MCF 10A (cell line): ENCODE data around the gene LUZP2. TPM values are rescaled to one million over a fixed set of nuclear protein-coding genes. Genes with fewer than 3 reads are reported as not detected.

Experiments used
- BruUV-seq: library from RNA; stranded (reverse); fragments of 400-500 nt; replicated peaks from 2 replicates; lab custom pipeline; 2021; lab: Mats Ljungman, UMichigan
- CTCF ChIA-PET: fragments of 300-600 bp; sonication (Branson Sonifier 250); formaldehyde crosslinking; extraction: SDS; loops from one replicate; lab custom pipeline; 2021; ENCODE audit warnings: antibody characterized with exemption, inconsistent platforms; lab: Yijun Ruan, JAX
- POLR2A ChIA-PET: fragments of 300-600, 350-650 bp; sonication (Branson Sonifier 250); formaldehyde crosslinking; extraction: SDS; loops from one replicate; lab custom pipeline; 2020; ENCODE audit warnings: antibody characterized with exemption, inconsistent platforms; lab: Yijun Ruan, JAX
- DNase-seq: peaks from one replicate; pipeline ENCODE4 v3.0.0-alpha.2; 2018; ENCODE audit not compliant: unreplicated experiment
- H3K27ac Mint-ChIP-seq: one replicate; pipeline ENCODE4 v1.8.0; 2022; ENCODE audit warnings: mild to moderate bottlenecking, low read depth, mixed read lengths; ENCODE audit not compliant: unreplicated experiment
- H3K27me3 Mint-ChIP-seq: one replicate; pipeline ENCODE4 v1.8.0; 2022; ENCODE audit warnings: mixed read lengths; ENCODE audit not compliant: insufficient read depth, unreplicated experiment
- H3K36me3 Mint-ChIP-seq: one replicate; pipeline ENCODE4 v1.8.0; 2022; ENCODE audit warnings: mild to moderate bottlenecking, moderate library complexity, mixed read lengths; ENCODE audit not compliant: insufficient read depth, unreplicated experiment
- H3K4me1 Mint-ChIP-seq: one replicate; pipeline ENCODE4 v1.8.0; 2022; ENCODE audit warnings: mixed read lengths; ENCODE audit not compliant: insufficient read depth, unreplicated experiment
- H3K4me3 Mint-ChIP-seq: one replicate; pipeline ENCODE4 v1.8.0; 2022; ENCODE audit warnings: mild to moderate bottlenecking, moderate library complexity, mixed read lengths; ENCODE audit not compliant: unreplicated experiment
- H3K9me3 Mint-ChIP-seq: one replicate; pipeline ENCODE4 v1.8.0; 2022; ENCODE audit warnings: mixed read lengths; ENCODE audit not compliant: unreplicated experiment
- intact Hi-C: fragments of 100-400 bp; cut with micrococcal nuclease; formaldehyde crosslinking; loops from 2 replicates; pipeline ENCODE4 v1.14.1; 2022
- total RNA-seq: library from RNA; stranded (reverse); gene quantifications from 2 replicates; pipeline ENCODE4 v1.2.3, GENCODE V29; 2022
- TF ChIP-seq, protein P1 (sequence below): fragments of 200-600 bp; IDR thresholded peaks from one replicate; pipeline ENCODE4 v1.8.0; 2022; ENCODE audit warnings: antibody characterized with exemption, mild to moderate bottlenecking; ENCODE audit not compliant: unreplicated experiment

LUZP2 gene
- total RNA-seq, 1 experiment from 2014 or later, result not detected

DNA sequence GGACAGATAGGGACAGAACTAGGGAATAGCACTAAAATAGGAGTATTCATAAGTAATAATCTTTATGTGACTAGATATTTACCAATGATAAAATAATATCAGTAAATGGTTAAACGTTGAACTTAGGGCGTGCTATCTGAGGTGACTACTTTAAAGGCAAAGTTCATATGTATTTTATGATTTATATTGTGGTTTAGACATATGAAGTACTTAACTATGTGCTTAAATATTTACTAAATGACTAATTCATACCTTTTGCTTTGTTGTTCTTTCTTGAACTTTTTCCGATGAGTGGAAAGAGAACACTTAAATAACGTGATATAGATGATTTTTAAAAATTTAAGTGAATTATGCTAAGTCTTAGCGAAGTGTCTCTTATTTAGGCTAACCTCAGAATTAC, 14.7 kb downstream of the LUZP2 start:
- ChIA-PET CTCF (no interaction called here), POLR2A (no interaction called here)
- Mint-ChIP-seq H3K4me1 (no peaks in the 10 kb centered on the region), H3K9me3 (no peaks in the 10 kb centered on the region), H3K36me3 (no peaks in the 10 kb centered on the region), H3K27ac (no peak overlapping the region), H3K4me3 (no peak overlapping the region), H3K27me3 (peaks cover 48% of the 10 kb centered on the region)
- intact Hi-C loops, result loop anchor here (10.0 kb wide), 1 partner anchor 1223 kb away; no protein-coding TSS in a partner anchor
- TF ChIP-seq, protein P1, sequence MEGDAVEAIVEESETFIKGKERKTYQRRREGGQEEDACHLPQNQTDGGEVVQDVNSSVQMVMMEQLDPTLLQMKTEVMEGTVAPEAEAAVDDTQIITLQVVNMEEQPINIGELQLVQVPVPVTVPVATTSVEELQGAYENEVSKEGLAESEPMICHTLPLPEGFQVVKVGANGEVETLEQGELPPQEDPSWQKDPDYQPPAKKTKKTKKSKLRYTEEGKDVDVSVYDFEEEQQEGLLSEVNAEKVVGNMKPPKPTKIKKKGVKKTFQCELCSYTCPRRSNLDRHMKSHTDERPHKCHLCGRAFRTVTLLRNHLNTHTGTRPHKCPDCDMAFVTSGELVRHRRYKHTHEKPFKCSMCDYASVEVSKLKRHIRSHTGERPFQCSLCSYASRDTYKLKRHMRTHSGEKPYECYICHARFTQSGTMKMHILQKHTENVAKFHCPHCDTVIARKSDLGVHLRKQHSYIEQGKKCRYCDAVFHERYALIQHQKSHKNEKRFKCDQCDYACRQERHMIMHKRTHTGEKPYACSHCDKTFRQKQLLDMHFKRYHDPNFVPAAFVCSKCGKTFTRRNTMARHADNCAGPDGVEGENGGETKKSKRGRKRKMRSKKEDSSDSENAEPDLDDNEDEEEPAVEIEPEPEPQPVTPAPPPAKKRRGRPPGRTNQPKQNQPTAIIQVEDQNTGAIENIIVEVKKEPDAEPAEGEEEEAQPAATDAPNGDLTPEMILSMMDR, result no peak
- BruUV-seq, result no TSS peak
- DNase-seq, result no peak

DNA sequence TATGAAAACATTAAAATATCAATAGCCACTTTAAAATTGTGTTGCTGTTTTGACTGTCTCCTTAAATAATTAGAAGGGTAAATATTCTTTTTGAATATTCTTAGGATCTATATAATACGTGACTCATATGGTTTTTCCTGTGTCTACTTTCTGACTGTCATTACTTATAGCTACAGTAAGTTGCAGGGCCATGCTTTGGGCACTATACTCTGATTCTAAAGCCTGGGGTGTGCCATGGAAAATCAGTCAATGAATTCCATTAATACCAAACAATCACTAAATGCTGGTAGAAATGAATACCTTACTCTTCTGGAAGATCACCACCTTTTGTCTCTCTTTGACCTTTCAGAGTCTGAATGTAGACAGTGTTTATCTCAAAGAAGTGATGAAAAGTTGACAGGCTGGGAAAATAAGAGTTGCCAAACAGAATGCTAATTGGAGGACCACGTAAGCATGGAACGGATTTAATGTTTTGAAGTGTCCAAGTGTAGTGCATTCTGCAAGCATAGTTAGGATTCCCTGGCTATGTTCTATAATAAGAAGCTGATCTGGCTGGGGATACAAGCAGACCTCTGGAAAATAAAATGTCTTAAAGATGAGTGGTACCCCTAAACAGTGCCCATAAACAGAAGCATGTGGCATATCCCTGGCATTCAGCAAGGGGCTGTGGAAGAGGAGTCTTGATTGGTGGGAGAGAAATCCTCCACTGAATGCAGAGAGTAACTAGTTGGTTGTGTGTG, 16.8 kb downstream of the LUZP2 start:
- Mint-ChIP-seq H3K4me1 (no peaks in the 10 kb centered on the region), H3K4me3 (no peak overlapping the region), H3K36me3 (no peaks in the 10 kb centered on the region), H3K27me3 (peaks cover 59% of the 10 kb centered on the region), H3K9me3 (no peaks in the 10 kb centered on the region), H3K27ac (no peak overlapping the region)
- POLR2A ChIA-PET, result no interaction called here
- no peak for DNase-seq
- BruUV-seq, result no TSS peak
- CTCF ChIA-PET, result no interaction called here
- intact Hi-C loops, result loop anchor here (10.0 kb wide), 1 partner anchor 1221 kb away; no protein-coding TSS in a partner anchor
- TF ChIP-seq, protein P1, result no peak

DNA sequence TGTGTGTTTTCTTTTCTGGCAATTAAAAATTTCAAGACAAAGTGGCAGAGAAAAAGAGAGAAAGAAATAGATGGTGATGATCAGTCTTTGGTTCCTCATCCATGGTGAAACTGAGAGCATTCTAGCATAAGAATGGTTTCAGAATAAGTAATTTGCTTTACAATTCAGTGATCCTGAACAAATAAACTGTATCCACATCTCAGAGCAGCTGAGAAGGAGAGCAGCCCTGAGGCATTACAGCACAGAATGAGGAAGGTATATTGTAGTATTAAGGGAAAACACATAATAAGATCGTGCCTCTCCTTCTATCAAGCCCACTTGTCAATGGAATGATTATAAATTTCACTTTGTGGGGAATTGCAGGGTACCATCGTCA, 17.4 kb downstream of the LUZP2 start:
- H3K36me3 Mint-ChIP-seq, result no peaks in the 10 kb centered on the region
- POLR2A ChIA-PET, result no interaction called here
- no peak for DNase-seq
- peaks cover 65% of the 10 kb centered on the region for H3K27me3 Mint-ChIP-seq
- TF ChIP-seq, protein P1, result no peak
- no peaks in the 10 kb centered on the region for H3K4me1 Mint-ChIP-seq
- no peak overlapping the region for H3K4me3 Mint-ChIP-seq
- no peaks in the 10 kb centered on the region for H3K9me3 Mint-ChIP-seq
- CTCF ChIA-PET, result no interaction called here
- intact Hi-C loops, result loop anchor here (10.0 kb wide), 1 partner anchor 1221 kb away; no protein-coding TSS in a partner anchor
- no TSS peak for BruUV-seq
- no peak overlapping the region for H3K27ac Mint-ChIP-seq

DNA sequence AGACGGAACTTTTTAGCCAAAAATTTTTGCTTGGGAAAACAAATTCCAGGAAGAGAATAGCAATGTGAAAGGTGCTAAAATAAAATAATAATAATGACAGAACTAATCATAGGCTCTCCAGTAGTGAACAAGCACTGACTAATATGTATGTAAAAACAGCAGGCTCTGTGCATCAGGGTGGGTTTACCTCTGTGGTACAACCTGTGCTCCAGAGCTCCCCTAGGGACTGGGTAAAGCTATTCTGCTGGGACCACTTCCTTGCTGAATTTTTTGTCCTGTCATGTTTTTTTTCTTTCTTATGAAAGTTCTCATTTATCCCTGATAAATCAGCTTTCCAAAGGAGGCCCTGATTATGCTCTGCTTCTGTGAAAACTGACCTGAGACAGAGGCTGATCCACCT, 18.8 kb downstream of the LUZP2 start:
- no peak overlapping the region for H3K27ac Mint-ChIP-seq
- no peaks in the 10 kb centered on the region for H3K36me3 Mint-ChIP-seq
- no peak for DNase-seq
- CTCF ChIA-PET, result no interaction called here
- no peak overlapping the region for H3K4me3 Mint-ChIP-seq
- intact Hi-C loops, result loop anchor here (10.0 kb wide), 1 partner anchor 1219 kb away; no protein-coding TSS in a partner anchor
- no peaks in the 10 kb centered on the region for H3K9me3 Mint-ChIP-seq
- POLR2A ChIA-PET, result interaction anchor here (1.1 kb wide), 1 partner anchor 10 kb away, joined by 3 read pairs; no protein-coding TSS in a partner anchor
- peaks cover 69% of the 10 kb centered on the region for H3K27me3 Mint-ChIP-seq
- no peaks in the 10 kb centered on the region for H3K4me1 Mint-ChIP-seq
- BruUV-seq, result no TSS peak
- TF ChIP-seq, protein P1, result no peak
